ENCODE data around the gene PLA2G2F.

The PLA2G2F gene, protein sequence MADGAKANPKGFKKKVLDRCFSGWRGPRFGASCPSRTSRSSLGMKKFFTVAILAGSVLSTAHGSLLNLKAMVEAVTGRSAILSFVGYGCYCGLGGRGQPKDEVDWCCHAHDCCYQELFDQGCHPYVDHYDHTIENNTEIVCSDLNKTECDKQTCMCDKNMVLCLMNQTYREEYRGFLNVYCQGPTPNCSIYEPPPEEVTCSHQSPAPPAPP

GRCh38 chr1:20138961-20139550 lies at the start of gene PLA2G2F:
PLA2G2F (plus strand) TSS chr1:20139323; CDS start chr1:20139428, 105 bp downstream.
- H3K4me3 ChIP-seq (ENCODE audit: low read depth, low read length): no peak within 1 kb of the TSS
- H3K27me3 ChIP-seq (ENCODE audit: control insufficient read depth, insufficient read depth, low read length): no peaks in the 10 kb centered on the region
- H3K9ac ChIP-seq (ENCODE audit: low read depth, low read length): no peak within 1 kb of the TSS
- H3K36me3 ChIP-seq (ENCODE audit: control insufficient read depth, insufficient read depth, low read length): no peaks in the 10 kb centered on the region
- no peak within 1 kb of the TSS for H3K27ac ChIP-seq (ENCODE audit: low read depth, low read length)
- no peaks in the 10 kb centered on the region for H3K4me1 ChIP-seq (ENCODE audit: control insufficient read depth, insufficient read depth, low read length)
- no peaks in the 10 kb centered on the region for H3K9me3 ChIP-seq (ENCODE audit: control insufficient read depth, insufficient read depth, low read length)

DNA sequence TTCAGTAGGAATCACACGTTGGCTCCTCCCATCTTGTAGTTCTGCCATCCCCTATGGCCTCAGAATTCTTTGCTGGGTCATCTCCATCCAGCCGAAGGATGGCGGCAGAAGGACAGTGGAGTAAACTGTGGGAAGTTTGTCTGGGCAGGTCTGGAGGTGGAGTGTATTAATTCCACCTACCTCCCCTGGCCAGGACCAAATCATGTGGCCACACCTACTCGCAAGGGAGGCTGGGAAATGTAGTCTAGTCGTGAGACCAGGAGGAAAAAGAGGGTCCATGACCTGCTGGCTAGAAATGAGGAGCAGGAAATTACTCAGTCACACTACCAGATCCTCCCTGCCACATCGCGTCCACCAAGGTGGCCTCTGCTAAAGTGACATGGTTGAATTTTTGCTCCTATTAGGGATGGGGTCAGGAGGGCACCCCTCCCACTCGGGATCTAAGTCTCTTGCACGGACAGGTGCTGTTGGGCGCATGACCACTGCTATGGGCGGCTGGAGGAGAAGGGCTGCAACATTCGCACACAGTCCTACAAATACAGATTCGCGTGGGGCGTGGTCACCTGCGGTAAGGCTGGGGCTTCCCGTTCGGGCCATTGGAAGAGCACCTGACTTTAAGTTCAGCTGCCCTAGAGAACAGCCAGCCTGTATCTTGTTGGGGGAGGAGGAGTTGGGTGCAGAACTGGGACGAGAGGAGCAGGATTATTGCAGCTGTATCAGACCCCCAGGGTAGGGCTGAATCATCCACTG lies 49.6 kb upstream of the PLA2G2F start:
- H3K4me1 ChIP-seq (ENCODE audit: control insufficient read depth, insufficient read depth, low read length): no peaks in the 10 kb centered on the region
- H3K9ac ChIP-seq (ENCODE audit: low read depth, low read length): no peak overlapping the region
- H3K4me3 ChIP-seq (ENCODE audit: low read depth, low read length): no peak overlapping the region
- H3K36me3 ChIP-seq (ENCODE audit: control insufficient read depth, insufficient read depth, low read length): no peaks in the 10 kb centered on the region
- H3K9me3 ChIP-seq (ENCODE audit: control insufficient read depth, insufficient read depth, low read length): peaks cover 2% of the 10 kb centered on the region; the same call in 1 of the 2 replicates
- H3K27me3 ChIP-seq (ENCODE audit: control insufficient read depth, insufficient read depth, low read length): no peaks in the 10 kb centered on the region
- no peak overlapping the region for H3K27ac ChIP-seq (ENCODE audit: low read depth, low read length)

GRCh38 chr1:20090119-20090518 lies 49.0 kb upstream of the PLA2G2F start:
- H3K36me3 ChIP-seq (ENCODE audit: control insufficient read depth, insufficient read depth, low read length): no peaks in the 10 kb centered on the region
- peaks cover 6% of the 10 kb centered on the region; the same call in 1 of the 2 replicates for H3K9me3 ChIP-seq (ENCODE audit: control insufficient read depth, insufficient read depth, low read length)
- no peaks in the 10 kb centered on the region for H3K4me1 ChIP-seq (ENCODE audit: control insufficient read depth, insufficient read depth, low read length)
- no peak overlapping the region for H3K4me3 ChIP-seq (ENCODE audit: low read depth, low read length)
- no peak overlapping the region for H3K9ac ChIP-seq (ENCODE audit: low read depth, low read length)
- H3K27ac ChIP-seq (ENCODE audit: low read depth, low read length): no peak overlapping the region
- no peaks in the 10 kb centered on the region for H3K27me3 ChIP-seq (ENCODE audit: control insufficient read depth, insufficient read depth, low read length)

GRCh38 chr1:20090641-20091040 lies 48.5 kb upstream of the PLA2G2F start:
- Histone ChIP-seq H3K27me3 (ENCODE audit: control insufficient read depth, insufficient read depth, low read length) (no peaks in the 10 kb centered on the region), H3K27ac (ENCODE audit: low read depth, low read length) (no peak overlapping the region), H3K9me3 (ENCODE audit: control insufficient read depth, insufficient read depth, low read length) (peaks cover 11% of the 10 kb centered on the region), H3K4me3 (ENCODE audit: low read depth, low read length) (no peak overlapping the region), H3K9ac (ENCODE audit: low read depth, low read length) (no peak overlapping the region), H3K36me3 (ENCODE audit: control insufficient read depth, insufficient read depth, low read length) (no peaks in the 10 kb centered on the region), H3K4me1 (ENCODE audit: control insufficient read depth, insufficient read depth, low read length) (no peaks in the 10 kb centered on the region)

DNA sequence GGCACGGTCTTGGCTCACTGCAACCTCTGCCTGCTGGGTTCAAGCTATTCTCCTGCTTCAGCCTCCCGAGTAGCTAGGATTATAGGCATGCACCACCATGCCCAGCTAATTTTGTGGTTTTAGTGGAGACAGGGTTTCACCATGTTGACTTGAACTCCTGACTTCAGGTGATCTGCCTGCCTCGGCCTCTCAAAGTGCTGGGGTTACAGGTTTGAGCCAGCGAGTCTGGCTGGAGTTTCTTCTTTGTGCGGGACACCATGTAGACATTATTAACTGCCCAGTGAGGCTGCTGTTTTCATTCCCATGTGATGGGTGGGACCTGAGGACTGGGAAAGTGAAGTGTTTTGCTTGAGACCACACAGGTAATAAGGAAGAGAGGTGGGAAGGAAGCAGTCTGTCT lies 45.8 kb upstream of the PLA2G2F start:
- no peak overlapping the region for H3K9ac ChIP-seq (ENCODE audit: low read depth, low read length)
- H3K27me3 ChIP-seq (ENCODE audit: control insufficient read depth, insufficient read depth, low read length): no peaks in the 10 kb centered on the region
- H3K36me3 ChIP-seq (ENCODE audit: control insufficient read depth, insufficient read depth, low read length): no peaks in the 10 kb centered on the region
- no peak overlapping the region for H3K4me3 ChIP-seq (ENCODE audit: low read depth, low read length)
- H3K4me1 ChIP-seq (ENCODE audit: control insufficient read depth, insufficient read depth, low read length): no peaks in the 10 kb centered on the region
- H3K27ac ChIP-seq (ENCODE audit: low read depth, low read length): no peak overlapping the region
- peaks cover 36% of the 10 kb centered on the region for H3K9me3 ChIP-seq (ENCODE audit: control insufficient read depth, insufficient read depth, low read length)

DNA sequence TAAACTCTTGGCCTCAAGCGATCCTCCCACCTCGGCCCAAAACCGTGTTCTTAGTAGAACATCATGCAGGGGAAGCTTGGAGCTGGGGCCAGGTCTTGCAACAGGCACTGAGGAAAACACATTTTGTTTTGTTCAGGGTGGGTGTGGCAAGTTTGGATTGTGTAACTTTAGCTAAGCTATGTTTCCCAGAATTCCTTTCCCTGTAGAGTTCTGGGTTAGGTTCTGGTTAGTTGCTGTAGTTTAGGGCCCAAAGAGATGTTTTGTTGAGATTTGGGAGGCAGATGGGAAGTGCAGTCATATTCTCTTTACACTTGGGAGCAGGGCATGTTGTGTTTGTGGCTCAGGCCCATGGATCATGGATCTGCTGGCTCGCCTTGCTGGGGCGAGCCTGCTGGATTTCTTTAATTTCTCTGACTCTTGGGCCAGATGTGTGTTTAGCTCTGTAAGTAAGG lies 45.2 kb upstream of the PLA2G2F start:
- Histone ChIP-seq H3K4me3 (ENCODE audit: low read depth, low read length) (no peak overlapping the region), H3K4me1 (ENCODE audit: control insufficient read depth, insufficient read depth, low read length) (no peaks in the 10 kb centered on the region), H3K9me3 (ENCODE audit: control insufficient read depth, insufficient read depth, low read length) (peaks cover 40% of the 10 kb centered on the region), H3K9ac (ENCODE audit: low read depth, low read length) (no peak overlapping the region), H3K36me3 (ENCODE audit: control insufficient read depth, insufficient read depth, low read length) (no peaks in the 10 kb centered on the region), H3K27ac (ENCODE audit: low read depth, low read length) (no peak overlapping the region), H3K27me3 (ENCODE audit: control insufficient read depth, insufficient read depth, low read length) (no peaks in the 10 kb centered on the region)

- no peaks in the 10 kb centered on the region for H3K36me3 ChIP-seq (ENCODE audit: control insufficient read depth, insufficient read depth, low read length)
- no peak overlapping the region for H3K9ac ChIP-seq (ENCODE audit: low read depth, low read length)
- no peaks in the 10 kb centered on the region for H3K4me1 ChIP-seq (ENCODE audit: control insufficient read depth, insufficient read depth, low read length)
- H3K27me3 ChIP-seq (ENCODE audit: control insufficient read depth, insufficient read depth, low read length): no peaks in the 10 kb centered on the region
- H3K27ac ChIP-seq (ENCODE audit: low read depth, low read length): no peak overlapping the region
- H3K4me3 ChIP-seq (ENCODE audit: low read depth, low read length): no peak overlapping the region
- H3K9me3 ChIP-seq (ENCODE audit: control insufficient read depth, insufficient read depth, low read length): peaks cover 40% of the 10 kb centered on the region
Measured at GRCh38 chr1:20095564-20096434, 43.3 kb upstream of the PLA2G2F start.

DNA sequence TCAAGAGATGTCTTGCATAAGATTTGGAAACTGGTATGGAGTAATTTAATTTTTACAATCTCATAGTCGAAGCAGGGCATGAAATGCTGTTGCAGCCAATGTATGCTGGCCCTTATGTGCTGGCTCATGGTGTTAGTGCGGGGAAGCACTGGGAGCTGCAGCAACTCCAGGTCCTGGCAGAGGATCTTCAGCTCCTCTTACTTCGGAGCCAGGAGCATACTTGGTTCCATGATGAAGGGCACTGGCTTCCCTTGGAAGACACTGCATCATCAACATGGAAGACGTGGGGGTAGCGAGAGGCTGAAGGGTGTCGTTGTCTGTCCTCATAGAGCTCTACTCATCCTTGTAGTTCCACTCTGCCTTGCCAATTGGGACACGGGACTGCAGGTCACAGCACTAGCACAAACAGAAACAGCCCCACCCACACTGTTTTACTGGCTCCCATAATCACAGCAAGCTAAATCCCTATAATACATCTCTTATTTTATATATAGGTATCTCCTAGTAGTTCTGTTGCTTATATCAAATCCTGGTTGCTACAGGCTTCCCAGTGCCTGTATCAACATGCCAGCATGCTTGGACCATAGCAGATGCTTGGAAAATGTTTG lies 42.2 kb upstream of the PLA2G2F start:
- Histone ChIP-seq H3K36me3 (ENCODE audit: control insufficient read depth, insufficient read depth, low read length) (no peaks in the 10 kb centered on the region), H3K9ac (ENCODE audit: low read depth, low read length) (no peak overlapping the region), H3K27ac (ENCODE audit: low read depth, low read length) (no peak overlapping the region), H3K27me3 (ENCODE audit: control insufficient read depth, insufficient read depth, low read length) (no peaks in the 10 kb centered on the region), H3K9me3 (ENCODE audit: control insufficient read depth, insufficient read depth, low read length) (peaks cover 40% of the 10 kb centered on the region), H3K4me1 (ENCODE audit: control insufficient read depth, insufficient read depth, low read length) (no peaks in the 10 kb centered on the region), H3K4me3 (ENCODE audit: low read depth, low read length) (no peak overlapping the region)

GRCh38 chr1:20099533-20099932 lies 39.6 kb upstream of the PLA2G2F start:
- Histone ChIP-seq H3K9ac (ENCODE audit: low read depth, low read length) (no peak overlapping the region), H3K27me3 (ENCODE audit: control insufficient read depth, insufficient read depth, low read length) (no peaks in the 10 kb centered on the region), H3K9me3 (ENCODE audit: control insufficient read depth, insufficient read depth, low read length) (peaks cover 39% of the 10 kb centered on the region), H3K4me3 (ENCODE audit: low read depth, low read length) (no peak overlapping the region), H3K27ac (ENCODE audit: low read depth, low read length) (no peak overlapping the region), H3K4me1 (ENCODE audit: control insufficient read depth, insufficient read depth, low read length) (no peaks in the 10 kb centered on the region), H3K36me3 (ENCODE audit: control insufficient read depth, insufficient read depth, low read length) (no peaks in the 10 kb centered on the region)

GRCh38 chr1:20100632-20101355 lies 38.3 kb upstream of the PLA2G2F start:
- H3K9me3 ChIP-seq (ENCODE audit: control insufficient read depth, insufficient read depth, low read length): peaks cover 28% of the 10 kb centered on the region
- H3K9ac ChIP-seq (ENCODE audit: low read depth, low read length): no peak overlapping the region
- H3K36me3 ChIP-seq (ENCODE audit: control insufficient read depth, insufficient read depth, low read length): no peaks in the 10 kb centered on the region
- no peaks in the 10 kb centered on the region for H3K27me3 ChIP-seq (ENCODE audit: control insufficient read depth, insufficient read depth, low read length)
- H3K4me3 ChIP-seq (ENCODE audit: low read depth, low read length): no peak overlapping the region
- H3K4me1 ChIP-seq (ENCODE audit: control insufficient read depth, insufficient read depth, low read length): no peaks in the 10 kb centered on the region
- no peak overlapping the region for H3K27ac ChIP-seq (ENCODE audit: low read depth, low read length)

Measured in HUES48 (cell line).